NCI-H2107 treated with DMSO at 0.1 percent for 48 hours (cell line): ENCODE measurements around the gene ZNF445.
"Not testable (repeated sequence)": the region's sequence is repeated elsewhere in the genome, so short reads cannot be mapped to it uniquely, and the experiment has no call there.

Experiments
- DNase-seq: peaks from one replicate; lab custom pipeline; 2025; ENCODE audit not compliant: unreplicated experiment; lab: John Stamatoyannopoulos, UW

Gene ZNF445

DNA sequence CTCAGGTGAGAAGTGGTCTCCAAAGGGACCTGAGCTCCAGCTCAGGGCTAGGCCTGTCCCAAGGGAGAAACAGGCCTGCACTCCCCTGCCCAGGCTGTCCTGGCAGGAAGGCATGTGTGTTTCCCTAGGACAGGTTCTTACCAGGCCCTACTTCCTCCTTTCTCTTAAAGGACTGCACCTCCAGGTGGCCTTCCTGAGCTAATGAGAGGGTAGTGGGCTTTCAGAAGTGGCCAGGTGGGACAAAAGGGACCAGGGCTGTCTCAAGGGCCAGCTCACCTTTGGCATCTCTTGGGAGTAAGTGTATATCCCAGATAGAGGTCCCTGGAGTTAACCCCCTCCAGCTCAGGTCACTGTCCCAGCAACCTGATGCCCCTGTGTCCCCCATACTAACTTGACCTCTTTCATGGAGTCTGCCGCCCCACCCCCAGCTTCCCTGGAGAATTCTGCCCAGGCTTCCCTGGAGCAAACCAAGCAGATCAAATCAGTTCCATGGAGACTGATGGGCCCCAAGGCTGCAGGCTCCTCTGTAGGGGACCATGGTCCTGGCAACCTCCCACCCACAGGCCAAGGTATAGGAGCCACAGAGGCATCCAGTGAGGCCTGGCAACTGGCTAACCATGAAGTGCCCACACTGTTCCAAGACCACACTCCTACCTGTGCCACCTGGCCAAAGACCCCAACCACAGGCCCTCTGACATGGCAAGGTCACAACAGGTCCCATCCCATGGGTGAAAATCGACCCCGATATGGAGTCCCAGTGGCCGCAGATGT lies 67.6 kb downstream of the ZNF445 start:
- DNase-seq: no peak

- DNase-seq: no peak
Measured at GRCh38 chr3:44402548-44402947, 74.9 kb downstream of the ZNF445 start.

- DNase-seq: no peak
Measured at GRCh38 chr3:44400771-44401170, 76.7 kb downstream of the ZNF445 start.

GRCh38 chr3:44398853-44399252 lies 78.6 kb downstream of the ZNF445 start:
- DNase-seq: no peak

DNA sequence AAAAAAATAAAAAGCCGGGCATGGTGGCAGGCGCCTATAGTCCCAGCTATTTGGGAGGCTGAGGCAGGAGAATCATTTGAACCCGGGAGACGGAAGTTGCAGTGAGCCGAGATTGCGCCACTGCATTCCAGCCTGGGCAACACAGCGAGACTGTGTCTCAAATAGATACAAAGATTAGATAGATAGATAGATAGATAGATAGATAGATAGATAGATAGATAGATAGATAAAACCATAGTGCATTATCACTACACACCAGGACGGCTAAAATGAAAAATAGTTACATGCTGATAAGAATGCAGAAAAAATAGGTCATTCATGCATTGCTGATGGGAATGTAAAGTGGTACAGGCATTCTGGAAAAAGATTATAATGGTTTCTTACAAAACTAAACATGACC lies 79.2 kb downstream of the ZNF445 start:
- not testable (repeated sequence) for DNase-seq

DNA sequence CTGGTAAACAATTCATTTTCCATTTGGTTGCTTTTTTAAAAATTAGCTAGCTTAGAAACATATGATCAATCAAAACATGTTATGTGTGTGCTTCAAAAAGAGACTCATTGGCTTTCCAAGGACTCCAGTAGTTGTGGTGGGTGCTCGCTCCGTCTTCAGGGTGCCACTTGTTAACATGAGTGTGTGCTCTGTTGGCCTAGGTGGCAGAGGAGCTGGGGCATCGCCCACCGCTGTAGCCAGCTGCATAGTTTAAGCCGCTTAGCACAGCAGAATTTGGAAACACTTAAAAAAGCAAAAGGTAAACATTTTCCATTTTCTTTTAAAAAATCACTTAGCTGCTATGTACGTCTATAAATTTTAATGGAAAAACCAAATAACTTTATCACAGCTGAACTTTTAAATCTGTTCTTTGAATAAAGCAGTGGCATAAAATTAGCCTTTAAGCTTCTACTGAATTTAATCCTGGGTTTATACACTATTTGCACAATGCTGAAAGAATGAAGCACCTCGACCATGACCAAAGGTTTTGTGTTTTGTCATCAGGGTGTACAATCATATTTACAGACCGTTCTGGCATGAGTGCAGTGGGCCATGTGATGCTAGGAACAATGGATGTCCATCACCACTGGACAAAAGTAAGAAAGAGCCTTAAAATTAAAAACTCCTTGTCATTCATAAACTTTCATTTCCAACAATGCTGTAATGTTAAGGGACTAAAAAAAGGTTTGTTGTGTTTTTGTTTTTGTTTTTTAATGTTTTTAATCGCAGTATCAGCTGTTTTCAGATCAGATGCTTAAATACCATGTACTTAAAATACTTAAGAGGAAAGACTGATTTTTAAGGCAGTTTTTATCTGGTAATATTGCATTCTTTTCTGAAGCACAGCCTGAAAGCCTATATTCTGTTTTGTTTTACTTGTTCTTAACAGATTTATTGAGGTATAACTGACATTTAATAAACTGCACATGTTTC lies 81.0 kb downstream of the ZNF445 start:
- peak; percentile 13 for DNase-seq

- DNase-seq: no peak
Measured at GRCh38 chr3:44395714-44396113, 81.8 kb downstream of the ZNF445 start.

DNA sequence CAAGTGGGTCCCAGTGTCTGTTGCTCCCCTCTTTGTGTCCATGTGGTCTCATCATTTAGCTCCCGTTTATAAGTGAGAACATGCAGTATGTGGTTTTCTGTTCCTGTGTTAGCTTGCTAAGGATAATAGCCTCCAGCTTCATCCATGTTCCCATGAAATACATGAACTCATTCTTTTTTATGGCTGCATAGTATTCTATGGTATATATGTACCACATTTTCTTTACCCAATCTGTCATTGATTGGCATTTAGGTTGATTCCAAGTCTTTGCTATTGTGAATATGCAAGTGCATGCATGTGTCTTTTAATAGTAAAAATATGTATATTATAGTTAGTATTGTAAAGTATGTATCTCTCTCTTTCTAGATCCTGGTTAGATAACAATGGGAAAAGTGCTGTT lies 85.0 kb downstream of the ZNF445 start:
- DNase-seq: no peak

- no peak for DNase-seq
Measured at GRCh38 chr3:44387404-44387803, 90.1 kb downstream of the ZNF445 start.
